Gastroesophageal sphincter (tissue), 3 donors: ENCODE results near the gene VGLL2.

Experiments used
- CTCF ChIP-seq, 4 experiments: fragments of 200-600 bp in 2 of 4; fragments of 450-650 bp in 2 of 4; sonication (generic) in 1 of 4; IDR thresholded peaks; one replicate each; pipeline ENCODE4 v1.5.1; 2017 to 2019; ENCODE audit warnings: antibody characterized with exemption in 4 of 4, mild to moderate bottlenecking in 2 of 4, moderate library complexity in 2 of 4
- EP300 ChIP-seq: sonication (generic); formaldehyde crosslinking; IDR thresholded peaks from one replicate; pipeline ENCODE4 v1.6.1; 2017; ENCODE audit warnings: antibody characterized with exemption, mild to moderate bottlenecking
- POLR2A ChIP-seq, 2 donors: fragments of 450-650 bp; IDR thresholded peaks; one replicate each; pipeline ENCODE4 v1.6.1; 2017; ENCODE audit warnings: antibody characterized with exemption in 2 of 2, mild to moderate bottlenecking in 2 of 2, moderate library complexity in 1 of 2

- TF ChIP-seq POLR2A (IDR thresholded peaks at IDR 0.05) (no peak), CTCF (IDR thresholded peaks at IDR 0.05) (no peak), EP300 (no peak)
Observed at GRCh38 chr6:117268924-117269323, 3.6 kb downstream of the VGLL2 start.
